Lower leg skin (tissue), 4 donors: ENCODE data around the gene C17orf107. TPM values are rescaled to one million over a fixed set of nuclear protein-coding genes. Genes with fewer than 3 reads are reported as not detected.

Experiments
- DNase-seq, 2 donors: peaks; one replicate each; pipeline ENCODE4 v3.0.0-alpha.2; 2019; ENCODE audit warnings: low spot score in 2 of 2
- H3K4me3 ChIP-seq: fragments of 200-600 bp; sonication (generic); 2 replicates; pipeline ENCODE4 v1.5.1; 2017; ENCODE audit warnings: mild to moderate bottlenecking, low read depth; ENCODE audit not compliant: poor library complexity, severe bottlenecking
- POLR2A ChIP-seq, 2 donors: fragments of 450-650 bp; IDR thresholded peaks; one replicate each; pipeline ENCODE4 v1.6.1; 2016 to 2017; ENCODE audit warnings: antibody characterized with exemption in 2 of 2, mild to moderate bottlenecking in 1 of 2, moderate library complexity in 1 of 2
- WGBS, 2 donors: methylation state at CpG; one replicate each; pipeline ENCODE4 v1.1.5; 2018; 5-methylcytosine and 5-hydroxymethylcytosine counted together
- intact Hi-C: fragments of 100-400 bp; cut with DNase I; formaldehyde crosslinking; loops from one replicate; pipeline ENCODE4 v1.15.0; 2023; ENCODE audit warnings: low total_unique reads
- total RNA-seq, 4 donors: library from RNA; depleted of rRNA; stranded (reverse); fragments of >200 nt; gene quantifications; one replicate each; pipeline ENCODE4 v1.1.0, GENCODE V29; 2016
- TF ChIP-seq, protein P1 (sequence below), 3 donors: fragments of 450-650 bp; IDR thresholded peaks; one replicate each; pipeline ENCODE4 v1.5.1; 2016; ENCODE audit warnings: antibody characterized with exemption in 3 of 3, mild to moderate bottlenecking in 3 of 3, moderate library complexity in 2 of 3

The C17orf107 gene
- total RNA-seq, 4 donors from 2014 or later, result 7.0 to 13.4 (median 10.1) TPM

GRCh38 chr17:4896332-4897197, 2.8 kb upstream of the C17orf107 start:
- 80 to 88% methylated on average over 20 to 21 of the region's 27 CpGs for WGBS, 2 donors
- TF ChIP-seq POLR2A (IDR thresholded peaks at IDR 0.05), result no peak
- TF ChIP-seq, protein P1, sequence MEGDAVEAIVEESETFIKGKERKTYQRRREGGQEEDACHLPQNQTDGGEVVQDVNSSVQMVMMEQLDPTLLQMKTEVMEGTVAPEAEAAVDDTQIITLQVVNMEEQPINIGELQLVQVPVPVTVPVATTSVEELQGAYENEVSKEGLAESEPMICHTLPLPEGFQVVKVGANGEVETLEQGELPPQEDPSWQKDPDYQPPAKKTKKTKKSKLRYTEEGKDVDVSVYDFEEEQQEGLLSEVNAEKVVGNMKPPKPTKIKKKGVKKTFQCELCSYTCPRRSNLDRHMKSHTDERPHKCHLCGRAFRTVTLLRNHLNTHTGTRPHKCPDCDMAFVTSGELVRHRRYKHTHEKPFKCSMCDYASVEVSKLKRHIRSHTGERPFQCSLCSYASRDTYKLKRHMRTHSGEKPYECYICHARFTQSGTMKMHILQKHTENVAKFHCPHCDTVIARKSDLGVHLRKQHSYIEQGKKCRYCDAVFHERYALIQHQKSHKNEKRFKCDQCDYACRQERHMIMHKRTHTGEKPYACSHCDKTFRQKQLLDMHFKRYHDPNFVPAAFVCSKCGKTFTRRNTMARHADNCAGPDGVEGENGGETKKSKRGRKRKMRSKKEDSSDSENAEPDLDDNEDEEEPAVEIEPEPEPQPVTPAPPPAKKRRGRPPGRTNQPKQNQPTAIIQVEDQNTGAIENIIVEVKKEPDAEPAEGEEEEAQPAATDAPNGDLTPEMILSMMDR (IDR thresholded peaks at IDR 0.05), result no peak
- H3K4me3 ChIP-seq, result no peak overlapping the region
- no peak for DNase-seq
- intact Hi-C loops, result no loop called here

DNA sequence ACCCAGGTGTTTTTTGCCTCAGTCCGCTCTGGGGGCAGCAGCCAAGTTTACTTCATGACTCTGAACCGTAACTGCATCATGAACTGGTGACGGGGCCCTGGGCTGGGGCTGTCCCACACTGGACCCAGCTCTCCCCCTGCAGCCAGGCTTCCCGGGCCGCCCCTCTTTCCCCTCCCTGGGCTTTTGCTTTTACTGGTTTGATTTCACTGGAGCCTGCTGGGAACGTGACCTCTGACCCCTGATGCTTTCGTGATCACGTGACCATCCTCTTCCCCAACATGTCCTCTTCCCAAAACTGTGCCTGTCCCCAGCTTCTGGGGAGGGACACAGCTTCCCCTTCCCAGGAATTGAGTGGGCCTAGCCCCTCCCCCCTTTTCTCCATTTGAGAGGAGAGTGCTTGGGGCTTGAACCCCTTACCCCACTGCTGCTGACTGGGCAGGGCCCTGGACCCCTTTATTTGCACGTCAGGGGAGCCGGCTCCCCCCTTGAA, 2.1 kb upstream of the C17orf107 start:
- DNase-seq, result no peak
- H3K4me3 ChIP-seq, result no peak overlapping the region
- intact Hi-C loops, result no loop called here
- 74 to 78% methylated on average over 10 of the region's 10 CpGs for WGBS, 2 donors
- TF ChIP-seq, protein P1 (IDR thresholded peaks at IDR 0.05), result no peak
- TF ChIP-seq POLR2A (IDR thresholded peaks at IDR 0.05), result no peak

DNA sequence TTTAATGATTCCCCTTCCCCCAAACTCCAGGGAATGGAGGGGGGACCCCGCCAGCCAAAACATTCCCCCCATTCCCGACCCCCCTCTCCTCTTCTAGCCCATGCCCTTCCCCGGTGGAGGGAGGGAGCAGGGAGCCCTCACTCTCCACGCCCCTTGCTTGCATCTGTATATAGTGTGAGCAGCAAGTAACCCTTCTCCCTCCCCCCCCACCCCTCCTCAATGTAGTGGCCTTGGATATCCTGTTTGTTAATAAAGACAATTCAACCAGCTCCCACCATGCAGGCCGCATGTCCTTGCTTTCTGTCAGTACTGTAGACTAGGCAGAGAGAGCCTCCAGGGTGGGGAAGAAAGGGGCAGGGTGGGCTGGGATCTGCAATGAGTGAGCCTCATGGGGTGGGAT, 1.6 kb upstream of the C17orf107 start:
- intact Hi-C loops, result no loop called here
- no peak for DNase-seq
- TF ChIP-seq, protein P1 (IDR thresholded peaks at IDR 0.05), result no peak
- no peak for TF ChIP-seq POLR2A (IDR thresholded peaks at IDR 0.05)
- WGBS, 2 donors, result 71 to 83% methylated on average over 5 of the region's 5 CpGs
- no peak overlapping the region for H3K4me3 ChIP-seq

- intact Hi-C loops, result no loop called here
- no peak for DNase-seq
- TF ChIP-seq, protein P1 (IDR thresholded peaks at IDR 0.05), result no peak
- TF ChIP-seq POLR2A (IDR thresholded peaks at IDR 0.05), result no peak
- WGBS, 2 donors, result 66 to 70% methylated on average over 8 of the region's 8 CpGs
- H3K4me3 ChIP-seq, result no peak overlapping the region
Measured at GRCh38 chr17:4898351-4898750, 985 bp upstream of the C17orf107 start.

GRCh38 chr17:4898927-4899326, 409 bp upstream of the C17orf107 start:
- WGBS, 2 donors, result 9 to 13% methylated on average over 11 to 16 of the region's 34 CpGs
- TF ChIP-seq, protein P1 (IDR thresholded peaks at IDR 0.05), result no peak
- no peak for TF ChIP-seq POLR2A (IDR thresholded peaks at IDR 0.05)
- intact Hi-C loops, result no loop called here
- DNase-seq, result no peak
- no peak overlapping the region for H3K4me3 ChIP-seq
